Dedifferentiated amniotic fluid mesenchymal stem cell (primary cell): ENCODE results near the gene RNF166.

Experiments used
- DNase-seq: peaks from one replicate; pipeline ENCODE4 v3.0.0-alpha.2; 2016; ENCODE audit errors: extremely low spot score

RNF166 gene

GRCh38 chr16:88739139-88739976 lies 33.1 kb upstream of the RNF166 start:
- DNase-seq: no peak

GRCh38 chr16:88738151-88739084 lies 32.2 kb upstream of the RNF166 start:
- no peak for DNase-seq

GRCh38 chr16:88737298-88738150 lies 31.3 kb upstream of the RNF166 start:
- peak; percentile 21 for DNase-seq

- DNase-seq: no peak
These were observed 30.3 kb upstream of the RNF166 start for GRCh38 chr16:88736496-88736895.

GRCh38 chr16:88736088-88736487 lies 29.9 kb upstream of the RNF166 start:
- no peak for DNase-seq

GRCh38 chr16:88735616-88736015 lies 29.4 kb upstream of the RNF166 start:
- DNase-seq: no peak

GRCh38 chr16:88735121-88735520 lies 28.9 kb upstream of the RNF166 start:
- no peak for DNase-seq

GRCh38 chr16:88734361-88734728 lies 28.1 kb upstream of the RNF166 start:
- DNase-seq: no peak

- DNase-seq: no peak
These were observed 27.6 kb upstream of the RNF166 start for GRCh38 chr16:88733630-88734360.

- DNase-seq: no peak
These were observed 26.7 kb upstream of the RNF166 start for GRCh38 chr16:88732961-88733294.

GRCh38 chr16:88732172-88732960 lies 26.2 kb upstream of the RNF166 start:
- DNase-seq: no peak

- no peak for DNase-seq
These were observed 25.5 kb upstream of the RNF166 start for GRCh38 chr16:88731699-88732098.

GRCh38 chr16:88730632-88731607 lies 24.7 kb upstream of the RNF166 start:
- no peak for DNase-seq

GRCh38 chr16:88727871-88728270 lies 21.7 kb upstream of the RNF166 start:
- no peak for DNase-seq

GRCh38 chr16:88726981-88727380 lies 20.8 kb upstream of the RNF166 start:
- DNase-seq: no peak

- no peak for DNase-seq
These were observed 20.2 kb upstream of the RNF166 start for GRCh38 chr16:88726408-88726749.

GRCh38 chr16:88725609-88726407 lies 19.6 kb upstream of the RNF166 start:
- no peak for DNase-seq

GRCh38 chr16:88724855-88725555 lies 18.8 kb upstream of the RNF166 start:
- DNase-seq: no peak
